Small intestine (tissue), 7 donors: ENCODE data around the gene HMCN2. TPM values are rescaled to one million over a fixed set of nuclear protein-coding genes. Genes with fewer than 3 reads are reported as not detected.

Experiments
- DNase-seq, 2 donors: peaks; one replicate each; pipeline versions ENCODE4 v3.0.0 to v3.0.0-alpha.2; 2013
- FAIRE-seq: peaks from 2 replicates; lab custom pipeline; 2012; peaks lifted over from hg19 to GRCh38; lab: Jason Lieb, UNC
- H3K27ac ChIP-seq, 3 donors: one replicate each; pipeline ENCODE4 v1.5.1; 2013; ENCODE audit warnings: low read length in 2 of 3, mild to moderate bottlenecking in 2 of 3, control low read depth in 1 of 3, inconsistent platforms in 1 of 3, low read depth in 1 of 3, moderate library complexity in 1 of 3
- H3K27me3 ChIP-seq, 3 donors: one replicate each; pipeline ENCODE4 v1.6.1; 2013; ENCODE audit warnings: low read length in 3 of 3, inconsistent platforms in 1 of 3; ENCODE audit not compliant: control insufficient read depth in 3 of 3, insufficient read depth in 3 of 3
- H3K36me3 ChIP-seq, 3 donors: one replicate each; pipeline ENCODE4 v1.6.1; 2013; ENCODE audit warnings: low read length in 3 of 3, inconsistent platforms in 1 of 3, low read depth in 1 of 3, mild to moderate bottlenecking in 1 of 3, moderate library complexity in 1 of 3; ENCODE audit not compliant: control insufficient read depth in 3 of 3, insufficient read depth in 2 of 3
- H3K4me1 ChIP-seq, 3 donors: one replicate each; pipeline ENCODE4 v1.6.1; 2013; ENCODE audit warnings: low read length in 2 of 3, inconsistent platforms in 1 of 3, low read depth in 1 of 3, mild to moderate bottlenecking in 1 of 3, moderate library complexity in 1 of 3; ENCODE audit not compliant: control insufficient read depth in 3 of 3, insufficient read depth in 2 of 3
- H3K4me3 ChIP-seq, 3 donors: one replicate each; pipeline ENCODE4 v1.5.1; 2013; ENCODE audit warnings: low read length in 3 of 3, control low read depth in 1 of 3, inconsistent platforms in 1 of 3, low read depth in 1 of 3, mild to moderate bottlenecking in 1 of 3, moderate library complexity in 1 of 3
- H3K9me3 ChIP-seq, 2 donors: one replicate each; pipeline ENCODE4 v1.6.1; 2013; ENCODE audit warnings: low read depth in 1 of 2, low read length in 1 of 2; ENCODE audit not compliant: control insufficient read depth in 2 of 2, insufficient read depth in 1 of 2
- WGBS, 3 donors: extraction: QIAGEN DNeasy Blood & Tissue Kit; methylation state at CpG; one replicate each; pipeline ENCODE4 v1.1.7; 2013; 5-methylcytosine and 5-hydroxymethylcytosine counted together
- polyA plus RNA-seq, 4 donors: library from polyadenylated mRNA; stranded (reverse) in 3 of 4; unstranded in 1 of 4; fragments of 200-250 nt in 3 of 4; fragments of 120-200 nt in 1 of 4; gene quantifications; one replicate each; pipeline versions ENCODE4 v1.2.1 to v1.2.3, GENCODE V29; 2013
- donor health status: healthy with polysubstance abuse.
- donor health status: control.
- donor health status: control.
- donor health status: Bipolar disorder and iron deficiency.
- donor health status: healthy.

The HMCN2 gene
- polyA plus RNA-seq, 4 donors, result 1.1 to 19.4 (median 10.6) TPM; not detected in 1

GRCh38 chr9:130454812-130455325, 189.3 kb downstream of the HMCN2 start:
- FAIRE-seq (no peak), DNase-seq (no peak)
- peaks cover 6 to 49% (median 11%) of the 10 kb centered on the region in 3 donors for H3K4me1 ChIP-seq
- WGBS, 3 donors, result 33 to 91% (median 37%) methylated on average over 3 of the region's 3 CpGs
- H3K9me3 ChIP-seq, result no peaks in the 10 kb centered on the region
- H3K4me3 ChIP-seq, result no peak overlapping the region
- peaks cover 0 to 83% (median 0%) of the 10 kb centered on the region in 3 donors for H3K36me3 ChIP-seq
- no peaks in the 10 kb centered on the region for H3K27me3 ChIP-seq
- H3K27ac ChIP-seq, result no peak overlapping the region

DNA sequence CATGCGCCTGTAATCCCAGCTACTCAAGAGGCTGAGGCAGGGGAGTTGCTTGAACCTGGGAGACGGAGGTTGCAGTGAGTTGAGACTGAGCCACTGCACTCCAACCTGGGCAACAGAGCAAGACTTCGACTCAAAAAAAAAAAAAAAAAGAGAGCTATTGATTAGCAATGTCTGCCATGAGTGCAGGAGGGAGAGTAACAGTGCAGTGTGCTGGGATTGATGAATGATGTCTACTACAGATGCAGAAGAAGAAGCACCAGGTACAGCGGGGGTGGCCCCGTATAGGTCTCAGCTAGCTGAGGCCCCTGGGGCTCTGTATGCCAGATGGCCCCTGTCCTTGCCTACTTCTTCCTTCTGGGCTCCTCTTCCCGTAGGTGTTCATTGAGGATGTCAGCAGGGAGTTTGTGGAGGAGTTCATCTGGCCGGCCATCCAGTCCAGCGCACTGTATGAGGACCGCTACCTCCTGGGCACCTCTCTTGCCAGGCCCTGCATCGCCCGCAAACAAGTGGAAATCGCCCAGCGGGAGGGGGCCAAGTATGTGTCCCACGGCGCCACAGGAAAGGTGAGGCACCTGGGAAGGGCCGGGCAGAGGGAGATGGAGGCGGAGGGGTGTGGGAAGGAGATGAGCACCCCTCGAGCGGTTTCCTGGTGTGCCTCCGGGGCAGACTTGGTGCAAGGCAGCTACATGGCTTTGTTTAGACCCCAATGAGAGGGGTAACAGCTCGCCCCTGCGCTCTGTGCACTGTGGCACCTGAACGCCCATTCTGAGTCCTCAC, 192.7 kb downstream of the HMCN2 start:
- H3K9me3 ChIP-seq, result no peaks in the 10 kb centered on the region
- 88 to 92% (median 92%) methylated on average over 23 of the region's 23 CpGs for WGBS, 3 donors
- H3K27me3 ChIP-seq, result no peaks in the 10 kb centered on the region
- H3K27ac ChIP-seq, result no peak overlapping the region
- H3K36me3 ChIP-seq, result peaks cover 0 to 85% (median 0%) of the 10 kb centered on the region in 3 donors
- no peak for DNase-seq
- no peak overlapping the region for H3K4me3 ChIP-seq
- peaks cover 0 to 16% (median 2%) of the 10 kb centered on the region in 3 donors for H3K4me1 ChIP-seq
- no peak for FAIRE-seq

- H3K27ac ChIP-seq, result no peak overlapping the region
These were observed 193.2 kb downstream of the HMCN2 start for GRCh38 chr9:130458804-130459067.

DNA sequence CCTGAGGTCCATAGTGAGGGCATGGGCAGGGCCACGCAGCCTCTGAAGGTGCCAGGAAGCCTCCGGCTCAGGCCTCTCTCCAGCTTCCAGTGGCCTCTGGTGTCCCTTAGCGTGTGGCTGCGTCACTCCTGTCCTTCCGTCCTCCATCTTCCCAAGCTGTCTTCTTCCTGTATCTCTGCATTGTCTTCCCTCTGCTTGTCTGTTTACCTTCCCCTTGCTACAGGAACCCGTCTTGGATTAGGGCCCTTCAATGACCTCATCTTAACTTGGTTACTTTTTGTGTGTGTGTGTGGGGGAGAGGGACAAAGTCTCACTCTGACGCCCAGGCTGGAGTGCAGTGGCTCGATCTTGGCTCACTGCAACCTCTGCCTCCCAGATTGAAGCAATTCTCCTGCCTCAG, 193.6 kb downstream of the HMCN2 start:
- Histone ChIP-seq H3K4me1 (peaks cover 0 to 7% (median 0%) of the 10 kb centered on the region in 3 donors), H3K4me3 (no peak overlapping the region), H3K27me3 (no peaks in the 10 kb centered on the region), H3K9me3 (no peaks in the 10 kb centered on the region), H3K27ac (no peak overlapping the region), H3K36me3 (peaks cover 0 to 86% (median 0%) of the 10 kb centered on the region in 3 donors)
- FAIRE-seq, result no peak
- DNase-seq, result peak in 1 of 2 donors; percentile 46
- 48 to 65% (median 50%) methylated on average over 8 of the region's 8 CpGs for WGBS, 3 donors

More at GRCh38 chr9:130458804-130459067, 193.2 kb downstream of the HMCN2 start:
- FAIRE-seq (no peak), DNase-seq (no peak)
- Histone ChIP-seq H3K4me1 (peaks cover 0 to 10% (median 0%) of the 10 kb centered on the region in 3 donors), H3K27me3 (no peaks in the 10 kb centered on the region), H3K4me3 (no peak overlapping the region), H3K9me3 (no peaks in the 10 kb centered on the region), H3K36me3 (peaks cover 0 to 86% (median 0%) of the 10 kb centered on the region in 3 donors)
- WGBS, 3 donors, result 83 to 90% (median 85%) methylated on average over 5 of the region's 5 CpGs

DNA sequence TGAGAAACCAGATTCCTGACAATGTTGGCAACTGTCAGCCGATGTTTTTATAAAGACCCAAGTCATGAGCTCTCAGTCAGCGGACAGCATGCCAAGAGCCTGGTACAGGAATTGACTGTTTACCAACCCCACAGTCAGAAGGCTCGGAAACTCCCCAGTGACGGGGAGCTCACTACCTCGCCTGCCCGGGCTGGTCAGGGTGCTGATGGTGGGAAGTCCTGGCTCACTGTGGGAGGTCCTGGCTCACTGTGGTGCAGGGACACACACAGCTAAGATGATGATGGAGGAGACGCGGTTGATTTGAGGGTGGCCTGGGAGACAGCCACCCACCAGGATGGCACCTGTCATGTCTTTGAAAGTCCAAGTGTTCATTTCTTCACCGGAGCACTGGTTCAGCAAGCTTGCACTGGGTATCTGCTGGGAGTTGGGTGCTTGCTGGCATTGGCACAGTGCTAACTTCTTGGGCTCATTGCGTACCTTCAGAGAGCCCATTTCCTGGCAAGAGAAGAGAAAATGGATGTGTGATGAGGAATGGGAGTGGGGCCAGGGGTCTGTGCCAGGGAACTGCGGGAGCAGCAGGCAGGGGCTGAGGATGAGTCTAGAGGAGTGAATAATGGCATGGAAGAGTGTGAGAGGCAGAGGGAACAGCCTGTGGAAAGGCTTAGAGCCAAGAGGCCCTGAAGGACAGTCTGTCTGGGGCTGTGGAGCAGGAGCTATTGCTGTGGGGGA, 194.5 kb downstream of the HMCN2 start:
- Histone ChIP-seq H3K27me3 (no peaks in the 10 kb centered on the region), H3K27ac (no peak overlapping the region), H3K9me3 (no peaks in the 10 kb centered on the region), H3K4me3 (no peak overlapping the region), H3K4me1 (peaks cover 0 to 7% (median 0%) of the 10 kb centered on the region in 3 donors), H3K36me3 (peaks cover 0 to 91% (median 0%) of the 10 kb centered on the region in 3 donors)
- DNase-seq, result no peak
- 81 to 88% (median 86%) methylated on average over 11 of the region's 11 CpGs for WGBS, 3 donors
- no peak for FAIRE-seq

DNA sequence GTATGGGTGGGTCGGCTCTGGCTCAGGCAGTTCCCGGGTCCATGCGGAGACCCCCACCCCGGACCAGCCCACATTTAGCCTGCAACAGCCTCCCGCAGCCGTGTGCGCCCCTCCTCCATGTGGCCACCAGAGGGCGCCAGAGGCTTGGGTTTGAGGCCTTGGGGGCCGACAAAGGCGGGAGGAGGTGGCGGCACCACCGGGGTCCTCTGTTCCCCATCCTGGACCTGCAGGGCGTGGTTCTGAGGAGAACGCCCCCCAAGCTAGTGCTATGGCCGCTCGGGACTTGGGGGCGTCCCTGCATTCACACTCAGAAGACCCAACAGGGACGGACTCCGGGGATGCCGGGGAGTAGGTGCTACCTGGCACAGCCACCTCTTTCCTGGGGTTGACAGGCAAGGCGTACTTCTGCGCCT, 195.7 kb downstream of the HMCN2 start:
- DNase-seq (peak; percentile 38 to 64), FAIRE-seq (no peak)
- 18 to 26% (median 19%) methylated on average over 21 to 22 of the region's 22 CpGs for WGBS, 3 donors
- no peak overlapping the region for H3K4me3 ChIP-seq
- no peak overlapping the region for H3K27ac ChIP-seq
- H3K36me3 ChIP-seq, result peaks cover 0 to 92% (median 0%) of the 10 kb centered on the region in 3 donors
- H3K9me3 ChIP-seq, result no peaks in the 10 kb centered on the region
- H3K27me3 ChIP-seq, result no peaks in the 10 kb centered on the region
- peaks cover 0 to 8% (median 0%) of the 10 kb centered on the region in 3 donors for H3K4me1 ChIP-seq

DNA sequence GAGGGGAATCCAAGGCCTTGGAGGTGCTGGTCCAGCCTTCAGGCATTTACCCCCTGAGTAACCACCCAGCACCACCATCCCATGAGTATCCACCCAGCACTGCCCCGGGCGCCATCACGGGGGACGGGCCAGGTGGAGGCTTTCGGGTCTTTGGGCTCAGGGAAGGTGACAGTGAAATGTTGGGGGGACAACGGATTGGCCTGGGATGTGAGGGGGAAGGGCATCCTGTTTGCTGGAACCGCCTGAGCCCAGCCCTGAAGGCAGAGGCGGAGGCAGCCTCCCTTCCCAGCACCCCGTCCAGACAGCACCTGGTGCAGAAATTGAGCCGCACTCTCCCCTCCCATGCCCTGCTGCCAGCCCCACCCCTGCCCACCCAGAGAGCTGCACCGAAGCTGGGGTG, 196.2 kb downstream of the HMCN2 start:
- no peak for FAIRE-seq
- Histone ChIP-seq H3K27ac (no peak overlapping the region), H3K9me3 (no peaks in the 10 kb centered on the region), H3K36me3 (peaks cover 0 to 94% (median 0%) of the 10 kb centered on the region in 3 donors), H3K4me3 (no peak overlapping the region), H3K27me3 (no peaks in the 10 kb centered on the region), H3K4me1 (peaks cover 0 to 13% (median 0%) of the 10 kb centered on the region in 3 donors)
- no peak for DNase-seq
- WGBS, 3 donors, result 84 to 88% (median 87%) methylated on average over 10 to 11 of the region's 11 CpGs

DNA sequence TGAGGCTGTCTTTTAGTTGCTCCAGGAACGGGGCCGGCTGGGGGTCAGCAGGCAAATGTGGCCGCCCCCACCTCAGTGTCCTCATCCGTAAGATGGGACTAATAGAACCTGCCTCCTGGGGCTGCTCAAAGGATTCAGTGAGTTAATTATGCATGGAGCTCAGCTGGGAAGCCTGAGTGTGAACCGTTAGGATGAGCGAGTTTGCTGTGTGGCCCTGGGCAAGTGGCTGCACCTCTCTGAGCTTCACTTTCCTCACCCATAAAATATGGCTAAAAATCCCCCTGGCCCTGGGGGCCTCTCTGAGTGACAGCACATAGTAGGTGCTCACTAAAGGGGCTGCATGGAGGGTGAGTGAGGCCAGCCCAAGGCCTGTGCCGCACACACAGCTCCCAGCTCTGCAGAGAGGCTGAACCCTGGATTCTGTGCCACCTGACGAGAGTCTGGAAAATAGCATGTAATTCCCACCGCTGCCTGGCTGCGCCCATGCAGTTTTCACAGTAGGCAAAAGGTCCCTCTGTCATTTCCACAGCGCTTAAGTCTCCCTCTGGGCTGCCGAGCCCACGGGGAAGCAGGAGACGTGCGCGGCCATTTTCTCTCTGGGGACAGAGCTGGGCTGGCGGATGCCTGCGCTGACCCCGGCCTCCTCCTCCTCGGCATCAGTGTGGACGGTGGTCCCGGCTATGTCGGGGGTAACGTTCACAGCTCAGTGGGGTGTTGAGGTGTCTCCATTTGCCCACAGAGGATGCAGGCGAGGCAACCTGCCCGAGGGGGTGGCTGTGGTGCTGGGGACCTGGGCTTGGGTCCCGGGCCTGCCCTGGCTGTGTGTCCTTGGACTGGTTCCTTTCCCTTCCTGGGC, 197.4 kb downstream of the HMCN2 start:
- Histone ChIP-seq H3K27ac (no peak overlapping the region), H3K4me3 (no peak overlapping the region), H3K36me3 (peaks cover 0 to 97% (median 0%) of the 10 kb centered on the region in 3 donors), H3K4me1 (peaks cover 0 to 13% (median 0%) of the 10 kb centered on the region in 3 donors), H3K27me3 (no peaks in the 10 kb centered on the region), H3K9me3 (no peaks in the 10 kb centered on the region)
- no peak for DNase-seq
- WGBS, 3 donors, result 91 to 95% (median 93%) methylated on average over 27 of the region's 27 CpGs
- no peak for FAIRE-seq
